ENCODE results near the gene OPCML. TPM values are rescaled to one million over a fixed set of nuclear protein-coding genes. Genes with fewer than 3 reads are reported as not detected.
A peak's percentile ranks its signal among the peaks of the same experiment; 100 is the strongest.

OPCML gene
- total and polyA plus RNA-seq, 2 donors (not counting 1 experiment from before 2014, with no cell fraction given): 0.99 to 2.8 TPM

DNA sequence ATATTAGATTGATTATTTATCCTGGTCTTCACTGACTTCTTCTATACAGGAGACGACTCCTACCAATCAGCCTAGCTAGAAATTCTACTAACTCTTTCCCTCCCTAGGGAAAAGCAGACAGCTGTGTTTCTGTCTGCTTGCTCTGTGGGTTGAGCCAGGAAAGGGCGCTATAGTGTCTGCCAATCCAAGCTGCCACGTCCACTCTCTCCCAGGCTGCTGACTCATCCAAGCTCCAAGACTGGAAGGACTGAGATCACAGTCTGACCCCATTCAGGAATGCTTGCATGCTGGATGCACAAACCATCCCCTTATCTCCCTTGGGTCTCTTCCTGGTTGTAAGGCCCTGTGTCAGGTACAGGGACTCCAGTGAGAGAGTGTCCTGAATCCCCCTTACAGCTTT lies 955.6 kb downstream of the OPCML start:
- no peaks in the 10 kb centered on the region for H3K36me3 ChIP-seq (ENCODE audit: control insufficient read depth, insufficient read depth, low read length)
- H3K4me2 ChIP-seq (ENCODE audit: extremely low read depth, insufficient read depth, low read length): no peak overlapping the region
- peak; percentile 94 to 98 for DNase-seq (ENCODE audit: low read depth in 2 of 2)
- H3K27ac ChIP-seq (ENCODE audit: insufficient read depth, low read length): no peak overlapping the region
- no peaks in the 10 kb centered on the region for H3K79me2 ChIP-seq (ENCODE audit: control insufficient read depth, insufficient read depth, low read length)
- H3K4me1 ChIP-seq (ENCODE audit: control insufficient read depth, extremely low read depth, insufficient read depth, low read length): peaks cover 4% of the 10 kb centered on the region
- H2AFZ ChIP-seq (ENCODE audit: low read length): no peak overlapping the region
- H3K27me3 ChIP-seq (ENCODE audit: control insufficient read depth, insufficient read depth, low read length): no peaks in the 10 kb centered on the region
- no peak overlapping the region for H3K4me3 ChIP-seq (replicated peaks in 1 of 4; ENCODE audit: control extremely low read depth in 1 of 4, insufficient read depth in 1 of 4, low read depth in 3 of 4, low read length in 4 of 4)
- TF ChIP-seq, protein P1, sequence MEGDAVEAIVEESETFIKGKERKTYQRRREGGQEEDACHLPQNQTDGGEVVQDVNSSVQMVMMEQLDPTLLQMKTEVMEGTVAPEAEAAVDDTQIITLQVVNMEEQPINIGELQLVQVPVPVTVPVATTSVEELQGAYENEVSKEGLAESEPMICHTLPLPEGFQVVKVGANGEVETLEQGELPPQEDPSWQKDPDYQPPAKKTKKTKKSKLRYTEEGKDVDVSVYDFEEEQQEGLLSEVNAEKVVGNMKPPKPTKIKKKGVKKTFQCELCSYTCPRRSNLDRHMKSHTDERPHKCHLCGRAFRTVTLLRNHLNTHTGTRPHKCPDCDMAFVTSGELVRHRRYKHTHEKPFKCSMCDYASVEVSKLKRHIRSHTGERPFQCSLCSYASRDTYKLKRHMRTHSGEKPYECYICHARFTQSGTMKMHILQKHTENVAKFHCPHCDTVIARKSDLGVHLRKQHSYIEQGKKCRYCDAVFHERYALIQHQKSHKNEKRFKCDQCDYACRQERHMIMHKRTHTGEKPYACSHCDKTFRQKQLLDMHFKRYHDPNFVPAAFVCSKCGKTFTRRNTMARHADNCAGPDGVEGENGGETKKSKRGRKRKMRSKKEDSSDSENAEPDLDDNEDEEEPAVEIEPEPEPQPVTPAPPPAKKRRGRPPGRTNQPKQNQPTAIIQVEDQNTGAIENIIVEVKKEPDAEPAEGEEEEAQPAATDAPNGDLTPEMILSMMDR (conservative IDR thresholded peaks at IDR 0.05 in 1 of 2, IDR thresholded peaks at IDR 0.05 in 1 of 2; ENCODE audit: low read depth in 1 of 2, low read length in 2 of 2): peak in 1 of 2 donors; percentile 24
- TF ChIP-seq EZH2 (IDR thresholded peaks at IDR 0.05; ENCODE audit: low read length, missing control alignments): no peak
- H3K9me3 ChIP-seq (ENCODE audit: control insufficient read depth, insufficient read depth, low read depth, low read length): no peaks in the 10 kb centered on the region
- no peaks in the 10 kb centered on the region for H4K20me1 ChIP-seq (ENCODE audit: control insufficient read depth, extremely low read depth, insufficient read depth, low read length)
- no peak overlapping the region for H3K9ac ChIP-seq (ENCODE audit: insufficient read depth, low read length)

DNA sequence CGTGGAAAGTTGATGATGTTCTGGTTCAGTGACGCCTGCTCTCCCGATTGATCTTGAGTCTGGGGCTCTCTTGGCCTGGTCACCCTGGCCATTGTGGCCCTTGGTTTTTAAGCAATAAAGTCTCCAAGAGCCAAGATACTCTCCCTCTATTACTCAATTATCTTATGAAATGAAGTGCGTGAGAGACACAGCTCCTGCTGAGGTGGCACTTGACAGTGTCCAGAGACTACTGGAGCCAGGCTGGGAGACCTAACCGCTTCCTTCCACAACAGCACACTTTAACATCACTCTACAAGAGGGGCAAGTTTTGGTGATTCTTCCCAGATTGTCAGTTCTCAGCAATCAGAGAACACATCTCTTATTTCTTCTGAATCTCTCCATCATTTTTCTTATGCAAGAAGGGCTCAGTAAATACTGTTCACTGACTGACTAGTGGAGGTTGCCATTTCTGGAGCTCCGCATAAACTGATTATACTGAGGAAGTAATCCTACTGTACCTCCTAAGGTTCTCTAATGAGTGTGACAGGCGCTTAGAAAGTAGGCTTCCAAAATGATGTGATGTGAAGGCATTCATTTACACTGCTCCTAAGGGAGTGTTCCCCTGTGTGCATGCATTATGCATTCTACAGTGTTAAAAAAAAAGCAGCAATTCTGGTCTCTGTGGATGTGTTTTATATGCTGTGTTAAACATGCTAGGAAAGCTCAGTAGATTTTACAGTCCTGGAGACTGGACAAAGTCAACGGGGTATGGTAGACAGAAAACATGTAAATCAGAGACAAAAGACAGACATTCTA lies 968.0 kb downstream of the OPCML start:
- Histone ChIP-seq H3K79me2 (ENCODE audit: control insufficient read depth, insufficient read depth, low read length) (no peaks in the 10 kb centered on the region), H3K4me2 (ENCODE audit: extremely low read depth, insufficient read depth, low read length) (no peak overlapping the region), H4K20me1 (ENCODE audit: control insufficient read depth, extremely low read depth, insufficient read depth, low read length) (no peaks in the 10 kb centered on the region), H3K4me1 (ENCODE audit: control insufficient read depth, extremely low read depth, insufficient read depth, low read length) (no peaks in the 10 kb centered on the region), H3K4me3 (replicated peaks in 1 of 4; ENCODE audit: control extremely low read depth in 1 of 4, insufficient read depth in 1 of 4, low read depth in 3 of 4, low read length in 4 of 4) (no peak overlapping the region), H3K9me3 (ENCODE audit: control insufficient read depth, insufficient read depth, low read depth, low read length) (no peaks in the 10 kb centered on the region), H3K9ac (ENCODE audit: insufficient read depth, low read length) (no peak overlapping the region), H3K36me3 (ENCODE audit: control insufficient read depth, insufficient read depth, low read length) (no peaks in the 10 kb centered on the region), H3K27me3 (ENCODE audit: control insufficient read depth, insufficient read depth, low read length) (no peaks in the 10 kb centered on the region), H2AFZ (ENCODE audit: low read length) (no peak overlapping the region), H3K27ac (ENCODE audit: insufficient read depth, low read length) (no peak overlapping the region)
- no peak for TF ChIP-seq EZH2 (IDR thresholded peaks at IDR 0.05; ENCODE audit: low read length, missing control alignments)
- TF ChIP-seq, protein P1 (conservative IDR thresholded peaks at IDR 0.05 in 1 of 2, IDR thresholded peaks at IDR 0.05 in 1 of 2; ENCODE audit: low read depth in 1 of 2, low read length in 2 of 2): no peak
- DNase-seq (ENCODE audit: low read depth in 2 of 2): no peak

DNA sequence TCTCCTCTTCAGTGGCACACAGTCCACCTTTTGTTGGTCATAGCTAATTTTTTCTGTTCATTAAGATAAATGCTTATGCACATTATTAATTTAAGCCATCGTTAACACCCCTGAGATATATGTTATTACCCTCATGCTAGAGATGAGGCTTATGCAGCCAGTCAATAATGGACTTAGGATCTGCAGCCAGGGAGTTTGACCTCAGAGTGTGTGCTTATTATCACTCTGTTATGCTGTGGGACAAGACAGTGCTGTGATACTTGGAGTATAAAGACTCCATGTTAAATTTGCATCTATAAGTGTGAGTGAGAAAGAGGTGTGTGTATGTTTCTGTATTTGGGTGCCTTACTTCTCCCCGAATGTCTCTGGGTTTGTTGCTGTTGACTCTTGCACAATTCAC lies 969.3 kb downstream of the OPCML start:
- Histone ChIP-seq H3K27me3 (ENCODE audit: control insufficient read depth, insufficient read depth, low read length) (no peaks in the 10 kb centered on the region), H3K79me2 (ENCODE audit: control insufficient read depth, insufficient read depth, low read length) (no peaks in the 10 kb centered on the region), H3K36me3 (ENCODE audit: control insufficient read depth, insufficient read depth, low read length) (no peaks in the 10 kb centered on the region), H3K9me3 (ENCODE audit: control insufficient read depth, insufficient read depth, low read depth, low read length) (no peaks in the 10 kb centered on the region), H4K20me1 (ENCODE audit: control insufficient read depth, extremely low read depth, insufficient read depth, low read length) (no peaks in the 10 kb centered on the region), H3K4me1 (ENCODE audit: control insufficient read depth, extremely low read depth, insufficient read depth, low read length) (no peaks in the 10 kb centered on the region), H3K4me3 (replicated peaks in 1 of 4; ENCODE audit: control extremely low read depth in 1 of 4, insufficient read depth in 1 of 4, low read depth in 3 of 4, low read length in 4 of 4) (no peak overlapping the region), H3K4me2 (ENCODE audit: extremely low read depth, insufficient read depth, low read length) (no peak overlapping the region), H3K9ac (ENCODE audit: insufficient read depth, low read length) (no peak overlapping the region), H2AFZ (ENCODE audit: low read length) (no peak overlapping the region), H3K27ac (ENCODE audit: insufficient read depth, low read length) (no peak overlapping the region)
- TF ChIP-seq, protein P1 (conservative IDR thresholded peaks at IDR 0.05 in 1 of 2, IDR thresholded peaks at IDR 0.05 in 1 of 2; ENCODE audit: low read depth in 1 of 2, low read length in 2 of 2): no peak
- no peak for TF ChIP-seq EZH2 (IDR thresholded peaks at IDR 0.05; ENCODE audit: low read length, missing control alignments)
- no peak for DNase-seq (ENCODE audit: low read depth in 2 of 2)
